ENCODE results near the gene ATP1B4. TPM values are rescaled to one million over a fixed set of nuclear protein-coding genes. Genes with fewer than 3 reads are reported as not detected.

The ATP1B4 gene
- total and polyA plus RNA-seq, 2 of the 8 experiments (the other 6 are each of a cell fraction or from before 2014, with no cell fraction given): not detected

DNA sequence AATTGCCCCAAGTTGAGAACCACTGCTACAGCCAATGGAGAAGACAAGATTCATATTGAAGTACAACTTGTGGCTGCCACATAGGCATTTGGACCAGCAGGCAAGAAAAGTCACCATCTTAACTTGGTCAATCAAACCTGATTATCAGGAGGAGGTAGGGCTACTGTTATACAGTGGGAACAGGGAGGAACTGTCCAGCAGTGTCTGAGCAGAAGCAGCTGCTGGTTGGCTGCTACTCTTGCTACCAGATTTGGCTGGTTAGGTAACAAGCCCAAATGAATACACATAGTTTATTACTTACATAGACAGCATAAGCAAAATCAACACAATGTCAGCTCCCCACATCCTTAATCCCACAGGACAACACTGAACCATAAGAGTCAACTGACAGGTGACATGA lies 39.4 kb downstream of the ATP1B4 start:
- FAIRE-seq (no peak), DNase-seq (ENCODE audit: low read depth in 1 of 2, low spot score in 2 of 2) (no peak)
- Histone ChIP-seq H3K4me3 (ENCODE audit: extremely low read depth in 1 of 4, insufficient read depth in 2 of 4, low read depth in 3 of 4, low read length in 4 of 4) (no peak overlapping the region), H3K4me1 (replicated peaks in 1 of 4; ENCODE audit: control insufficient read depth in 3 of 4, insufficient read depth in 4 of 4, low read length in 3 of 4) (no peaks in the 10 kb centered on the region), H3K18ac (ENCODE audit: extremely low read depth, low read length) (no peak overlapping the region), H2BK20ac (ENCODE audit: low read length) (no peak overlapping the region), H3K4ac (replicated peaks; ENCODE audit: insufficient read length, low read depth, low read length) (no peak overlapping the region), H3K9me3 (ENCODE audit: insufficient read depth in 2 of 2, low read depth in 1 of 2, low read length in 1 of 2) (no peaks in the 10 kb centered on the region), H3K23ac (ENCODE audit: insufficient read length) (no peak overlapping the region), H3K56ac (replicated peaks; ENCODE audit: insufficient read length, low read depth, low read length) (no peak overlapping the region), H3K23me2 (ENCODE audit: low read depth, low read length) (no peaks in the 10 kb centered on the region), H2AFZ (ENCODE audit: low read length) (no peak overlapping the region), H3K27ac (ENCODE audit: low read depth, low read length) (no peak overlapping the region), H4K20me1 (replicated peaks in 1 of 2; ENCODE audit: control insufficient read depth in 1 of 2, insufficient read depth in 2 of 2, low read length in 2 of 2) (no peaks in the 10 kb centered on the region), H3K27me3 (replicated peaks in 1 of 4; ENCODE audit: control insufficient read depth in 3 of 4, extremely low read depth in 1 of 4, insufficient read depth in 3 of 4, low read length in 3 of 4) (no peaks in the 10 kb centered on the region), H3K9ac (replicated peaks in 1 of 4; ENCODE audit: extremely low read depth in 1 of 4, low read depth in 3 of 4, low read length in 3 of 4) (no peak overlapping the region), H3K4me2 (ENCODE audit: insufficient read depth in 1 of 2, low read depth in 2 of 2, low read length in 2 of 2) (no peak overlapping the region), H3K79me1 (ENCODE audit: low read depth, low read length) (no peaks in the 10 kb centered on the region), H4K91ac (replicated peaks; ENCODE audit: insufficient read length, low read length) (no peak overlapping the region), H2BK5ac (ENCODE audit: low read depth, low read length) (no peak overlapping the region), H4K8ac (ENCODE audit: extremely low read depth, insufficient read depth, low read length) (no peak overlapping the region), H3K14ac (ENCODE audit: insufficient read length) (no peak overlapping the region), H2AK5ac (ENCODE audit: low read depth, low read length) (no peak overlapping the region), H4K5ac (ENCODE audit: insufficient read length, low read depth, low read length) (no peak overlapping the region), H2BK120ac (replicated peaks; ENCODE audit: low read depth, low read length) (no peak overlapping the region), H3K79me2 (ENCODE audit: control insufficient read depth in 1 of 2, insufficient read depth in 2 of 2, low read length in 2 of 2) (no peaks in the 10 kb centered on the region), H2BK12ac (ENCODE audit: low read depth, low read length) (no peak overlapping the region), H2BK15ac (ENCODE audit: low read length) (no peak overlapping the region), H3K36me3 (ENCODE audit: control insufficient read depth in 2 of 4, insufficient read depth in 4 of 4, low read length in 3 of 4) (no peaks in the 10 kb centered on the region)
- no peak for TF ChIP-seq POLR2A (IDR thresholded peaks at IDR 0.05; ENCODE audit: control extremely low read depth in 1 of 2, low read depth in 2 of 2, low read length in 2 of 2)
- no peak for TF ChIP-seq KDM5A (IDR thresholded peaks at IDR 0.05; ENCODE audit: low read length)
- no peak for TF ChIP-seq KDM4A (IDR thresholded peaks at IDR 0.05; ENCODE audit: low read depth, low read length, severe bottlenecking)
- TF ChIP-seq PHF8 (conservative IDR thresholded peaks at IDR 0.05; ENCODE audit: low read depth, low read length): no peak
- no peak for TF ChIP-seq CREB1 (IDR thresholded peaks at IDR 0.05)
- no peak for TF ChIP-seq CTCF (IDR thresholded peaks at IDR 0.05; ENCODE audit: control extremely low read depth in 1 of 3, insufficient read depth in 1 of 3, low read depth in 1 of 3, low read length in 3 of 3)
- no peak for TF ChIP-seq RFX5 (IDR thresholded peaks at IDR 0.05; ENCODE audit: borderline replicate concordance, low read depth, low read length)
- ChIA-PET POLR2A (ENCODE audit: partially characterized antibody) (no interaction called here), CTCF (ENCODE audit: partially characterized antibody) (interaction anchor here (1.2 kb wide), 1 partner anchor 20 kb away, joined by 3 read pairs; no protein-coding TSS in a partner anchor)
